SK-N-SH (cell line): ENCODE data around the gene RNLS. TPM values are rescaled to one million over a fixed set of nuclear protein-coding genes. Genes with fewer than 3 reads are reported as not detected.

Experiments
- CTCF ChIA-PET: fragments of 300-600, 350-600 bp; formaldehyde crosslinking; extraction: SDS; loops from one replicate; lab custom pipeline; 2021; lab: Yijun Ruan, JAX
- POLR2A ChIA-PET: fragments of 350-600 bp; sonication (Branson Sonifier 250); formaldehyde crosslinking; extraction: SDS; loops from one replicate; lab custom pipeline; 2020; ENCODE audit warnings: antibody characterized with exemption, inconsistent platforms; lab: Yijun Ruan, JAX
- DNase-seq: peaks from one replicate; pipeline ENCODE4 v3.0.0; 2012
- H2AFZ ChIP-seq: fragments of 200-600 bp; sonication (generic); 2 replicates; pipeline ENCODE4 v1.8.1; 2016; ENCODE audit warnings: antibody characterized with exemption, mild to moderate bottlenecking, low read depth
- H3F3A ChIP-seq: fragments of 200-600 bp; sonication (generic); replicated peaks from 2 replicates; pipeline ENCODE3; 2016; ENCODE audit warnings: antibody characterized with exemption, mild to moderate bottlenecking; ENCODE audit not compliant: insufficient read depth
- H3K27ac ChIP-seq, 2 experiments: fragments of 200-500 bp in 1 of 2; fragments of 200-600 bp in 1 of 2; sonication (Bioruptor generic) in 1 of 2; sonication (generic), shearing (Covaris generic) in 1 of 2; 2 replicates each; pipeline versions ENCODE4 v1.5.1 to v1.6.1; 2014 to 2016; ENCODE audit warnings: low read depth in 2 of 2, inconsistent platforms in 1 of 2, low read length in 1 of 2, mild to moderate bottlenecking in 1 of 2, mixed read lengths in 1 of 2
- H3K27me3 ChIP-seq: fragments of 200-600 bp; sonication (generic), shearing (Covaris generic); 2 replicates; pipeline ENCODE4 v1.6.1; 2016; ENCODE audit warnings: mixed run types; ENCODE audit not compliant: insufficient read depth
- H3K36me3 ChIP-seq, 2 experiments: fragments of 200-500 bp in 1 of 2; fragments of 200-600 bp in 1 of 2; sonication (Bioruptor generic) in 1 of 2; sonication (generic) in 1 of 2; replicated peaks in 1 of 2; 2 replicates each; pipeline versions ENCODE3 to v1.5.1; 2014 to 2016; ENCODE audit warnings: low read length in 1 of 2, mild to moderate bottlenecking in 1 of 2; ENCODE audit not compliant: insufficient read depth in 2 of 2, control insufficient read depth in 1 of 2
- H3K4me1 ChIP-seq, 2 experiments: fragments of 200-500 bp in 1 of 2; fragments of 200-600 bp in 1 of 2; sonication (Bioruptor generic) in 1 of 2; sonication (generic), shearing (Covaris generic) in 1 of 2; 2 replicates each; pipeline versions ENCODE4 v1.5.1 to v1.6.1; 2014 to 2016; ENCODE audit warnings: low read depth in 1 of 2, low read length in 1 of 2, mixed run types in 1 of 2; ENCODE audit not compliant: insufficient read depth in 2 of 2, control insufficient read depth in 1 of 2
- H3K4me2 ChIP-seq: fragments of 200-600 bp; sonication (generic), shearing (Covaris generic); 2 replicates; pipeline ENCODE4 v1.6.1; 2017; ENCODE audit warnings: mixed run types
- H3K4me3 ChIP-seq, 2 experiments: fragments of 200-500 bp in 1 of 2; fragments of 200-600 bp in 1 of 2; sonication (Bioruptor generic) in 1 of 2; sonication (generic), shearing (Covaris generic) in 1 of 2; 2 replicates each; pipeline versions ENCODE4 v1.5.1 to v1.8.1; 2014 to 2016; ENCODE audit warnings: low read depth in 2 of 2, inconsistent platforms in 1 of 2, low read length in 1 of 2, mild to moderate bottlenecking in 1 of 2, mixed read lengths in 1 of 2, moderate library complexity in 1 of 2
- H3K79me2 ChIP-seq: fragments of 200-600 bp; sonication (generic); 2 replicates; pipeline ENCODE4 v1.8.1; 2017; ENCODE audit warnings: mild to moderate bottlenecking; ENCODE audit not compliant: insufficient read depth
- H3K9ac ChIP-seq: fragments of 200-600 bp; sonication (generic); 2 replicates; pipeline ENCODE4 v1.6.1; 2017; ENCODE audit warnings: mixed run types
- H3K9me2 ChIP-seq: fragments of 200-600 bp; sonication (generic); 2 replicates; pipeline ENCODE4 v1.6.1; 2017; ENCODE audit warnings: mixed run types
- H3K9me3 ChIP-seq: fragments of 200-600 bp; sonication (generic); 2 replicates; pipeline ENCODE4 v1.6.1; 2017; ENCODE audit warnings: mixed run types, mild to moderate bottlenecking, moderate library complexity
- H4K20me1 ChIP-seq: fragments of 200-600 bp; sonication (generic); 2 replicates; pipeline ENCODE4 v1.6.1; 2017; ENCODE audit warnings: mild to moderate bottlenecking, mixed run types; ENCODE audit not compliant: insufficient read depth
- CTCF ChIP-seq: fragments of 200-600 bp; sonication (generic); IDR thresholded peaks from 2 replicates; pipeline ENCODE4 v1.6.1; 2017; ENCODE audit warnings: antibody characterized with exemption, mild to moderate bottlenecking, moderate library complexity
- ELF1 ChIP-seq: IDR thresholded peaks from 2 replicates; pipeline ENCODE4 v1.4.0; 2012
- EZH2phosphoT487 ChIP-seq: fragments of 200-600 bp; sonication (generic); IDR thresholded peaks from 2 replicates; pipeline ENCODE4 v1.6.1; 2017; ENCODE audit warnings: low read depth, mixed run types, mild to moderate bottlenecking, antibody characterized with exemption, moderate library complexity, borderline replicate concordance
- FOXJ3 ChIP-seq: sonication (generic); formaldehyde crosslinking; IDR thresholded peaks from 2 replicates; pipeline ENCODE4 v1.5.1; 2020; ENCODE audit warnings: mild to moderate bottlenecking, missing genetic modification reagents
- FOXM1 ChIP-seq: IDR thresholded peaks from 2 replicates; pipeline ENCODE4 v1.4.0; 2012; ENCODE audit warnings: low read depth, mild to moderate bottlenecking
- GATA2 ChIP-seq: sonication (generic); formaldehyde crosslinking; IDR thresholded peaks from 2 replicates; pipeline ENCODE4 v1.5.0; 2020; ENCODE audit warnings: mild to moderate bottlenecking, missing genetic modification reagents
- IRF3 ChIP-seq: fragments of 150-350 bp; IDR thresholded peaks from 2 replicates; pipeline ENCODE4 v1.6.1; 2016; ENCODE audit warnings: mild to moderate bottlenecking, low read depth, low read length
- JUND ChIP-seq: IDR thresholded peaks from 2 replicates; pipeline ENCODE4 v1.4.0; 2012
- MXI1 ChIP-seq: IDR thresholded peaks from 2 replicates; pipeline ENCODE4 v1.6.1; 2012; ENCODE audit warnings: mild to moderate bottlenecking, low read depth, low read length, improper control_type of control experiment
- NFIC ChIP-seq: IDR thresholded peaks from 2 replicates; pipeline ENCODE4 v1.4.0; 2012; ENCODE audit warnings: borderline replicate concordance
- POLR2AphosphoS5 ChIP-seq: IDR thresholded peaks from 2 replicates; pipeline ENCODE4 v1.6.1; 2012; ENCODE audit warnings: low read depth, low read length
- RAD21 ChIP-seq: IDR thresholded peaks from 2 replicates; pipeline ENCODE4 v1.6.1; 2012; ENCODE audit warnings: mild to moderate bottlenecking, low read length
- RCOR1 ChIP-seq: fragments of 150-350 bp; IDR thresholded peaks from 2 replicates; pipeline ENCODE4 v1.6.1; 2017; ENCODE audit warnings: antibody characterized with exemption, low read length
- RFX5 ChIP-seq: IDR thresholded peaks from 2 replicates; pipeline ENCODE4 v1.6.1; 2012; ENCODE audit warnings: mild to moderate bottlenecking, improper control_type of control experiment, low read length
- RXRA ChIP-seq: IDR thresholded peaks from 2 replicates; pipeline ENCODE4 v1.4.0; 2012; ENCODE audit warnings: low read depth, mild to moderate bottlenecking, borderline replicate concordance
- SIN3A ChIP-seq: IDR thresholded peaks from 2 replicates; pipeline ENCODE4 v1.6.1; 2012; ENCODE audit warnings: low read depth, mild to moderate bottlenecking, low read length, moderate library complexity, borderline replicate concordance
- SMC3 ChIP-seq: IDR thresholded peaks from 2 replicates; pipeline ENCODE4 v1.6.1; 2012; ENCODE audit warnings: low read depth, low read length, improper control_type of control experiment
- TCF12 ChIP-seq: IDR thresholded peaks from 2 replicates; pipeline ENCODE4 v1.4.0; 2012
- YY1 ChIP-seq: IDR thresholded peaks from 2 replicates; pipeline ENCODE4 v1.4.0; 2012; ENCODE audit warnings: low read depth, mild to moderate bottlenecking
- ZBTB33 ChIP-seq: IDR thresholded peaks from 2 replicates; pipeline ENCODE4 v1.4.0; 2012; ENCODE audit warnings: low read depth, borderline replicate concordance
- WGBS: methylation state at CpG from one replicate; pipeline ENCODE4 v1.1.6; 2017; ENCODE audit warnings: low lambda C conversion rate; 5-methylcytosine and 5-hydroxymethylcytosine counted together
- polyA plus RNA-seq, 3 experiments: library from polyadenylated mRNA; depleted of rRNA; stranded (reverse); fragments of >200 nt; gene quantifications; 2 replicates each; pipeline ENCODE4 v1.2.3, GENCODE V29; 2012

RNLS gene
- polyA plus RNA-seq, 1 of the 3 experiments (the other 2 are of a cell fraction): not detected

GRCh38 chr10:88243836-88244730 lies 339.0 kb downstream of the RNLS start (continued):
- TF ChIP-seq IRF3 (no peak), SMC3 (no peak), RFX5 (no peak), MXI1 (peak; percentile 66; the same call in 1 of the 2 replicates), GATA2 (peak; percentile 93), ELF1 (no peak), YY1 (no peak), FOXJ3 (CRISPR knock-in tag) (peak; percentile 70), RCOR1 (peak; percentile 74), NFIC (peak; percentile 48), ZBTB33 (no peak)

GRCh38 chr10:88243202-88243744 lies 339.8 kb downstream of the RNLS start:
- H2AFZ ChIP-seq: peak overlapping the region; percentile 66
- no peaks in the 10 kb centered on the region for H4K20me1 ChIP-seq
- H3K9me2 ChIP-seq: no peaks in the 10 kb centered on the region
- H3K4me1 ChIP-seq: peaks cover 0 to 31% of the 10 kb centered on the region in 2 experiments; a peak in 2 of 4 replicates
- no peaks in the 10 kb centered on the region for H3K9me3 ChIP-seq
- H3K4me3 ChIP-seq: peak overlapping the region in 1 of 2 experiments; percentile 17; a peak in 2 of 4 replicates
- ChIA-PET POLR2A (interaction anchor here (0.6 to 2.3 kb wide), 7 partner anchors 36 to 380 kb away, joined by 3 to 12 read pairs (median 3); partner anchors contain the start of genes KLLN and PTEN), CTCF (no interaction called here)
- no peaks in the 10 kb centered on the region for H3K36me3 ChIP-seq
- H3F3A ChIP-seq: no peaks in the 10 kb centered on the region
- WGBS: 23% methylated on average over 5 of the region's 5 CpGs
- H3K4me2 ChIP-seq: peak overlapping the region; percentile 67
- no peaks in the 10 kb centered on the region for H3K27me3 ChIP-seq
- DNase-seq: no peak
- H3K27ac ChIP-seq: peak overlapping the region; percentile 41 to 99; a peak in 3 of 4 replicates
- H3K9ac ChIP-seq: no peak overlapping the region
- H3K79me2 ChIP-seq: no peaks in the 10 kb centered on the region
- no peak for TF ChIP-seq TCF12
- TF ChIP-seq JUND: no peak
- no peak for TF ChIP-seq EZH2phosphoT487
- no peak for TF ChIP-seq RAD21
- no peak for TF ChIP-seq SIN3A
- no peak for TF ChIP-seq FOXJ3 (CRISPR knock-in tag)
- TF ChIP-seq SMC3: no peak
- TF ChIP-seq POLR2AphosphoS5: no peak
- TF ChIP-seq CTCF: no peak
- no peak for TF ChIP-seq ELF1
- TF ChIP-seq RXRA: no peak
- TF ChIP-seq FOXM1: no peak
- TF ChIP-seq RCOR1: no peak
